Peyer's patch (tissue), 4 donors: ENCODE measurements around the gene PLCB2. TPM values are rescaled to one million over a fixed set of nuclear protein-coding genes. Genes with fewer than 3 reads are reported as not detected.

ENCODE experiments used
- DNase-seq, 3 donors: peaks; one replicate each; pipeline ENCODE4 v3.0.0-alpha.2; 2017 to 2019
- H3K27ac ChIP-seq, 4 donors: fragments of 200-600 bp; sonication (generic); one replicate each; pipeline ENCODE4 v1.5.1; 2016 to 2019
- H3K27me3 ChIP-seq, 2 donors: fragments of 200-600 bp; sonication (generic); one replicate each; pipeline ENCODE4 v1.5.1; 2019
- H3K36me3 ChIP-seq, 3 donors: fragments of 200-600 bp; sonication (generic); one replicate each; pipeline ENCODE4 v1.5.1; 2016 to 2019
- H3K4me1 ChIP-seq, 4 donors: fragments of 200-600 bp; sonication (generic); one replicate each; pipeline ENCODE4 v1.5.1; 2016 to 2019
- H3K4me3 ChIP-seq, 4 donors: fragments of 200-600 bp; sonication (generic); 1 replicate in 3 of 4; 2 replicates in 1 of 4; pipeline ENCODE4 v1.5.1; 2016 to 2019; ENCODE audit warnings: mild to moderate bottlenecking in 1 of 4
- H3K9me3 ChIP-seq, 4 donors: fragments of 200-600 bp; sonication (generic); one replicate each; pipeline ENCODE4 v1.5.1; 2016 to 2019; ENCODE audit warnings: mild to moderate bottlenecking in 1 of 4
- CTCF ChIP-seq, 6 experiments: fragments of 450-650 bp in 4 of 6; fragments of 200-600 bp in 2 of 6; sonication (generic) in 1 of 6; IDR thresholded peaks; one replicate each; pipeline ENCODE4 v1.5.1; 2017 to 2019; ENCODE audit warnings: antibody characterized with exemption in 6 of 6, mild to moderate bottlenecking in 3 of 6, moderate library complexity in 1 of 6
- POLR2A ChIP-seq, 2 donors: fragments of 450-650 bp; IDR thresholded peaks; one replicate each; pipeline ENCODE4 v1.5.1; 2017; ENCODE audit warnings: antibody characterized with exemption in 2 of 2, mild to moderate bottlenecking in 2 of 2, moderate library complexity in 2 of 2
- total RNA-seq, 4 donors: library from RNA; depleted of rRNA; stranded (reverse); fragments of >200 nt; gene quantifications; one replicate each; pipeline ENCODE4 v1.1.0, GENCODE V29; 2016

Gene PLCB2
- total RNA-seq, 4 donors from 2014 or later, result 12.3 to 101 (median 15.7) TPM

GRCh38 chr15:40267670-40268069 lies 40.1 kb downstream of the PLCB2 start:
- no peak overlapping the region for H3K27ac ChIP-seq
- no peaks in the 10 kb centered on the region for H3K36me3 ChIP-seq
- H3K4me1 ChIP-seq, result no peaks in the 10 kb centered on the region
- no peak for DNase-seq
- H3K27me3 ChIP-seq, result no peaks in the 10 kb centered on the region
- no peak overlapping the region for H3K4me3 ChIP-seq
- H3K9me3 ChIP-seq, result no peaks in the 10 kb centered on the region
- TF ChIP-seq POLR2A (IDR thresholded peaks at IDR 0.05) (no peak), CTCF (IDR thresholded peaks at IDR 0.05) (no peak)

- no peaks in the 10 kb centered on the region for H3K27me3 ChIP-seq
- no peaks in the 10 kb centered on the region for H3K36me3 ChIP-seq
- H3K4me3 ChIP-seq, result no peak overlapping the region
- no peaks in the 10 kb centered on the region for H3K4me1 ChIP-seq
- H3K9me3 ChIP-seq, result no peaks in the 10 kb centered on the region
- TF ChIP-seq POLR2A (IDR thresholded peaks at IDR 0.05) (no peak), CTCF (IDR thresholded peaks at IDR 0.05) (no peak)
- no peak overlapping the region for H3K27ac ChIP-seq
- DNase-seq, result no peak
Measured at GRCh38 chr15:40266828-40267304, 40.9 kb downstream of the PLCB2 start.

- Histone ChIP-seq H3K36me3 (no peaks in the 10 kb centered on the region), H3K27me3 (no peaks in the 10 kb centered on the region), H3K27ac (no peak overlapping the region), H3K9me3 (no peaks in the 10 kb centered on the region), H3K4me3 (no peak overlapping the region), H3K4me1 (no peaks in the 10 kb centered on the region)
- no peak for DNase-seq
- no peak for TF ChIP-seq POLR2A (IDR thresholded peaks at IDR 0.05)
- no peak for TF ChIP-seq CTCF (IDR thresholded peaks at IDR 0.05)
Measured at GRCh38 chr15:40265875-40266274, 41.9 kb downstream of the PLCB2 start.

- H3K27ac ChIP-seq, result no peak overlapping the region
- H3K36me3 ChIP-seq, result no peaks in the 10 kb centered on the region
- H3K4me3 ChIP-seq, result no peak overlapping the region
- no peak for DNase-seq
- TF ChIP-seq CTCF (IDR thresholded peaks at IDR 0.05) (no peak), POLR2A (IDR thresholded peaks at IDR 0.05) (no peak)
- H3K4me1 ChIP-seq, result no peaks in the 10 kb centered on the region
- H3K27me3 ChIP-seq, result no peaks in the 10 kb centered on the region
- H3K9me3 ChIP-seq, result no peaks in the 10 kb centered on the region
Measured at GRCh38 chr15:40265355-40265754, 42.4 kb downstream of the PLCB2 start.

GRCh38 chr15:40264321-40265153 lies 43.2 kb downstream of the PLCB2 start:
- Histone ChIP-seq H3K4me1 (no peaks in the 10 kb centered on the region), H3K36me3 (no peaks in the 10 kb centered on the region), H3K27me3 (no peaks in the 10 kb centered on the region), H3K4me3 (no peak overlapping the region), H3K9me3 (no peaks in the 10 kb centered on the region), H3K27ac (no peak overlapping the region)
- no peak for DNase-seq
- TF ChIP-seq CTCF (IDR thresholded peaks at IDR 0.05), result no peak
- TF ChIP-seq POLR2A (IDR thresholded peaks at IDR 0.05), result no peak
